SK-N-SH (cell line): ENCODE measurements around the gene MAP3K8. TPM values are rescaled to one million over a fixed set of nuclear protein-coding genes. Genes with fewer than 3 reads are reported as not detected.

Experiments
- CTCF ChIA-PET: fragments of 300-600, 350-600 bp; formaldehyde crosslinking; extraction: SDS; loops from one replicate; lab custom pipeline; 2021; lab: Yijun Ruan, JAX
- POLR2A ChIA-PET: fragments of 350-600 bp; sonication (Branson Sonifier 250); formaldehyde crosslinking; extraction: SDS; loops from one replicate; lab custom pipeline; 2020; ENCODE audit warnings: antibody characterized with exemption, inconsistent platforms; lab: Yijun Ruan, JAX
- DNase-seq: peaks from one replicate; pipeline ENCODE4 v3.0.0; 2012
- H2AFZ ChIP-seq: fragments of 200-600 bp; sonication (generic); 2 replicates; pipeline ENCODE4 v1.8.1; 2016; ENCODE audit warnings: antibody characterized with exemption, mild to moderate bottlenecking, low read depth
- H3F3A ChIP-seq: fragments of 200-600 bp; sonication (generic); replicated peaks from 2 replicates; pipeline ENCODE3; 2016; ENCODE audit warnings: antibody characterized with exemption, mild to moderate bottlenecking; ENCODE audit not compliant: insufficient read depth
- H3K27ac ChIP-seq, 2 experiments: fragments of 200-500 bp in 1 of 2; fragments of 200-600 bp in 1 of 2; sonication (Bioruptor generic) in 1 of 2; sonication (generic), shearing (Covaris generic) in 1 of 2; 2 replicates each; pipeline versions ENCODE4 v1.5.1 to v1.6.1; 2014 to 2016; ENCODE audit warnings: low read depth in 2 of 2, inconsistent platforms in 1 of 2, low read length in 1 of 2, mild to moderate bottlenecking in 1 of 2, mixed read lengths in 1 of 2
- H3K27me3 ChIP-seq: fragments of 200-600 bp; sonication (generic), shearing (Covaris generic); 2 replicates; pipeline ENCODE4 v1.6.1; 2016; ENCODE audit warnings: mixed run types; ENCODE audit not compliant: insufficient read depth
- H3K36me3 ChIP-seq, 2 experiments: fragments of 200-500 bp in 1 of 2; fragments of 200-600 bp in 1 of 2; sonication (Bioruptor generic) in 1 of 2; sonication (generic) in 1 of 2; replicated peaks in 1 of 2; 2 replicates each; pipeline versions ENCODE3 to v1.5.1; 2014 to 2016; ENCODE audit warnings: low read length in 1 of 2, mild to moderate bottlenecking in 1 of 2; ENCODE audit not compliant: insufficient read depth in 2 of 2, control insufficient read depth in 1 of 2
- H3K4me1 ChIP-seq, 2 experiments: fragments of 200-500 bp in 1 of 2; fragments of 200-600 bp in 1 of 2; sonication (Bioruptor generic) in 1 of 2; sonication (generic), shearing (Covaris generic) in 1 of 2; 2 replicates each; pipeline versions ENCODE4 v1.5.1 to v1.6.1; 2014 to 2016; ENCODE audit warnings: low read depth in 1 of 2, low read length in 1 of 2, mixed run types in 1 of 2; ENCODE audit not compliant: insufficient read depth in 2 of 2, control insufficient read depth in 1 of 2
- H3K4me2 ChIP-seq: fragments of 200-600 bp; sonication (generic), shearing (Covaris generic); 2 replicates; pipeline ENCODE4 v1.6.1; 2017; ENCODE audit warnings: mixed run types
- H3K4me3 ChIP-seq, 2 experiments: fragments of 200-500 bp in 1 of 2; fragments of 200-600 bp in 1 of 2; sonication (Bioruptor generic) in 1 of 2; sonication (generic), shearing (Covaris generic) in 1 of 2; 2 replicates each; pipeline versions ENCODE4 v1.5.1 to v1.8.1; 2014 to 2016; ENCODE audit warnings: low read depth in 2 of 2, inconsistent platforms in 1 of 2, low read length in 1 of 2, mild to moderate bottlenecking in 1 of 2, mixed read lengths in 1 of 2, moderate library complexity in 1 of 2
- H3K79me2 ChIP-seq: fragments of 200-600 bp; sonication (generic); 2 replicates; pipeline ENCODE4 v1.8.1; 2017; ENCODE audit warnings: mild to moderate bottlenecking; ENCODE audit not compliant: insufficient read depth
- H3K9ac ChIP-seq: fragments of 200-600 bp; sonication (generic); 2 replicates; pipeline ENCODE4 v1.6.1; 2017; ENCODE audit warnings: mixed run types
- H3K9me2 ChIP-seq: fragments of 200-600 bp; sonication (generic); 2 replicates; pipeline ENCODE4 v1.6.1; 2017; ENCODE audit warnings: mixed run types
- H3K9me3 ChIP-seq: fragments of 200-600 bp; sonication (generic); 2 replicates; pipeline ENCODE4 v1.6.1; 2017; ENCODE audit warnings: mixed run types, mild to moderate bottlenecking, moderate library complexity
- H4K20me1 ChIP-seq: fragments of 200-600 bp; sonication (generic); 2 replicates; pipeline ENCODE4 v1.6.1; 2017; ENCODE audit warnings: mild to moderate bottlenecking, mixed run types; ENCODE audit not compliant: insufficient read depth
- CTCF ChIP-seq: fragments of 200-600 bp; sonication (generic); IDR thresholded peaks from 2 replicates; pipeline ENCODE4 v1.6.1; 2017; ENCODE audit warnings: antibody characterized with exemption, mild to moderate bottlenecking, moderate library complexity
- ELF1 ChIP-seq: IDR thresholded peaks from 2 replicates; pipeline ENCODE4 v1.4.0; 2012
- EP300 ChIP-seq, 2 experiments: IDR thresholded peaks; 2 replicates each; pipeline versions ENCODE4 v1.4.0 to v1.6.1; 2012; ENCODE audit warnings: borderline replicate concordance in 1 of 2, low read depth in 1 of 2, low read length in 1 of 2
- EZH2phosphoT487 ChIP-seq: fragments of 200-600 bp; sonication (generic); IDR thresholded peaks from 2 replicates; pipeline ENCODE4 v1.6.1; 2017; ENCODE audit warnings: low read depth, mixed run types, mild to moderate bottlenecking, antibody characterized with exemption, moderate library complexity, borderline replicate concordance
- FOXM1 ChIP-seq: IDR thresholded peaks from 2 replicates; pipeline ENCODE4 v1.4.0; 2012; ENCODE audit warnings: low read depth, mild to moderate bottlenecking
- GABPA ChIP-seq: IDR thresholded peaks from 2 replicates; pipeline ENCODE4 v1.4.0; 2012; ENCODE audit warnings: low read depth, mild to moderate bottlenecking
- GATA2 ChIP-seq: sonication (generic); formaldehyde crosslinking; IDR thresholded peaks from 2 replicates; pipeline ENCODE4 v1.5.0; 2020; ENCODE audit warnings: mild to moderate bottlenecking, missing genetic modification reagents
- JUND ChIP-seq: IDR thresholded peaks from 2 replicates; pipeline ENCODE4 v1.4.0; 2012
- MAX ChIP-seq: IDR thresholded peaks from 2 replicates; pipeline ENCODE4 v1.4.0; 2012; ENCODE audit warnings: low read depth
- MXI1 ChIP-seq: IDR thresholded peaks from 2 replicates; pipeline ENCODE4 v1.6.1; 2012; ENCODE audit warnings: mild to moderate bottlenecking, low read depth, low read length, improper control_type of control experiment
- NRF1 ChIP-seq: IDR thresholded peaks from 2 replicates; pipeline ENCODE4 v1.6.1; 2012; ENCODE audit warnings: low read depth, mild to moderate bottlenecking, low read length
- REST ChIP-seq: IDR thresholded peaks from 2 replicates; pipeline ENCODE4 v1.6.1; 2012; ENCODE audit warnings: mild to moderate bottlenecking, low read depth, low read length, moderate library complexity
- RFX5 ChIP-seq: IDR thresholded peaks from 2 replicates; pipeline ENCODE4 v1.6.1; 2012; ENCODE audit warnings: mild to moderate bottlenecking, improper control_type of control experiment, low read length
- RXRA ChIP-seq: IDR thresholded peaks from 2 replicates; pipeline ENCODE4 v1.4.0; 2012; ENCODE audit warnings: low read depth, mild to moderate bottlenecking, borderline replicate concordance
- SIN3A ChIP-seq: IDR thresholded peaks from 2 replicates; pipeline ENCODE4 v1.6.1; 2012; ENCODE audit warnings: low read depth, mild to moderate bottlenecking, low read length, moderate library complexity, borderline replicate concordance
- SMC3 ChIP-seq: IDR thresholded peaks from 2 replicates; pipeline ENCODE4 v1.6.1; 2012; ENCODE audit warnings: low read depth, low read length, improper control_type of control experiment
- TCF12 ChIP-seq: IDR thresholded peaks from 2 replicates; pipeline ENCODE4 v1.4.0; 2012
- WGBS: methylation state at CpG from one replicate; pipeline ENCODE4 v1.1.6; 2017; ENCODE audit warnings: low lambda C conversion rate; 5-methylcytosine and 5-hydroxymethylcytosine counted together
- polyA plus RNA-seq, 3 experiments: library from polyadenylated mRNA; depleted of rRNA; stranded (reverse); fragments of >200 nt; gene quantifications; 2 replicates each; pipeline ENCODE4 v1.2.3, GENCODE V29; 2012

MAP3K8 gene
- polyA plus RNA-seq, 1 of the 3 experiments (the other 2 are of a cell fraction), result 3.7 TPM

- no peaks in the 10 kb centered on the region for H3K27me3 ChIP-seq
- TF ChIP-seq SIN3A (no peak), EZH2phosphoT487 (no peak), SMC3 (no peak), RFX5 (no peak), RXRA (no peak), GATA2 (CRISPR knock-in tag) (no peak), NRF1 (no peak), JUND (no peak), FOXM1 (no peak), TCF12 (no peak), CTCF (no peak), MAX (no peak), EP300 (IDR thresholded peaks at IDR 0.05; ENCODE audit: borderline replicate concordance in 1 of 2, low read depth in 1 of 2, low read length in 1 of 2) (no peak), MXI1 (no peak), GABPA (no peak), ELF1 (no peak), REST (no peak)
- CTCF ChIA-PET, result interaction anchor here (1.1 to 1.4 kb wide), 3 partner anchors 11 to 81 kb away, joined by 3 to 5 read pairs (median 3); no protein-coding TSS in a partner anchor
- DNase-seq, result no peak
- H4K20me1 ChIP-seq, result no peaks in the 10 kb centered on the region
- WGBS, result 95% methylated on average over 3 of the region's 3 CpGs
- H3K27ac ChIP-seq, result no peak overlapping the region
- no peak overlapping the region for H3K4me3 ChIP-seq
- no peak overlapping the region for H3K9ac ChIP-seq
- peaks cover 12% of the 10 kb centered on the region for H3F3A ChIP-seq
- no peaks in the 10 kb centered on the region for H3K9me3 ChIP-seq
- H3K4me2 ChIP-seq, result no peak overlapping the region
- H3K4me1 ChIP-seq, result no peaks in the 10 kb centered on the region
- POLR2A ChIA-PET, result no interaction called here
- H2AFZ ChIP-seq, result no peak overlapping the region
- H3K36me3 ChIP-seq, result no peaks in the 10 kb centered on the region
- H3K9me2 ChIP-seq, result no peaks in the 10 kb centered on the region
- no peaks in the 10 kb centered on the region for H3K79me2 ChIP-seq
These were observed 75.5 kb downstream of the MAP3K8 start for GRCh38 chr10:30509508-30509907.
